ENCODE results near the gene MCRIP2.

- TF ChIP-seq, protein P1, sequence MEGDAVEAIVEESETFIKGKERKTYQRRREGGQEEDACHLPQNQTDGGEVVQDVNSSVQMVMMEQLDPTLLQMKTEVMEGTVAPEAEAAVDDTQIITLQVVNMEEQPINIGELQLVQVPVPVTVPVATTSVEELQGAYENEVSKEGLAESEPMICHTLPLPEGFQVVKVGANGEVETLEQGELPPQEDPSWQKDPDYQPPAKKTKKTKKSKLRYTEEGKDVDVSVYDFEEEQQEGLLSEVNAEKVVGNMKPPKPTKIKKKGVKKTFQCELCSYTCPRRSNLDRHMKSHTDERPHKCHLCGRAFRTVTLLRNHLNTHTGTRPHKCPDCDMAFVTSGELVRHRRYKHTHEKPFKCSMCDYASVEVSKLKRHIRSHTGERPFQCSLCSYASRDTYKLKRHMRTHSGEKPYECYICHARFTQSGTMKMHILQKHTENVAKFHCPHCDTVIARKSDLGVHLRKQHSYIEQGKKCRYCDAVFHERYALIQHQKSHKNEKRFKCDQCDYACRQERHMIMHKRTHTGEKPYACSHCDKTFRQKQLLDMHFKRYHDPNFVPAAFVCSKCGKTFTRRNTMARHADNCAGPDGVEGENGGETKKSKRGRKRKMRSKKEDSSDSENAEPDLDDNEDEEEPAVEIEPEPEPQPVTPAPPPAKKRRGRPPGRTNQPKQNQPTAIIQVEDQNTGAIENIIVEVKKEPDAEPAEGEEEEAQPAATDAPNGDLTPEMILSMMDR (IDR thresholded peaks at IDR 0.05) = no peak
- TF ChIP-seq POLR2A (IDR thresholded peaks at IDR 0.05) (no peak), EP300 (IDR thresholded peaks at IDR 0.05) (no peak)
Measured at GRCh38 chr16:666572-666971, 24.9 kb downstream of the MCRIP2 start.

Data from tibial nerve (tissue), 4 donors.